Activated T-cell treated with anti-CD3 and anti-CD28 coated beads for 1 hour (primary cell): Measurements from ENCODE around the gene PPP1R1A.

ENCODE experiments used
- DNase-seq: peaks from one replicate; pipeline ENCODE4 v3.0.0-alpha.2; 2020; ENCODE audit warnings: low read depth

The PPP1R1A gene

DNA sequence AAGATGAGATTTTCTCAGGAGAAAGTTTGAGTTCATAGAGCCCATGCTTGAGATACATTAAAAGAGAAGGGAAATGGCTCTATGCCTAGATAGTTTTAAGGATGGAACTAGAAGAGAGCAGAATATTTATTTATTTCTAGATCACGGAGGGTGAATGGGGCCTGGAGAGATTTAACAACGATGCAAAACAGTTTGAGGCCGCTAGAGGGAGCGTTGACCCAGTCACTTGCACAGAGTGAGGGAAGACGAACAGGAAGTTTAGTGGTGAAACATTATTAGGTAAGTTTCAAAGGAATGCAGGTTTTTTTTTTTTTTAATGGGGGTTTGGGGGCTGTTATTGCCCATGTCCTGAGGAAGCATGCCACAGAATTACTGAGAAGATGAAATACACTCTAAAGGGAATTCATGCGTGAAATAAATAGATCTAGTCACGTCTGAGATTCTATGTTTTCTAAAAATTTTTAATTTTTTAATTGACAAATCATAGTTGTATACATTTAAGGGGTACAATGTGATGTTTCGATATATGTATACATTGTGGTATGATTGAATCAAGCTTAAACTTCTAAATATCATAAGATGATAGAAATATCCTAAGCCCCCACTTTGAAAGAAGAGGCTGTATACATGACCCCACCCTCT lies 14.8 kb upstream of the PPP1R1A start:
- peak; percentile 40 for DNase-seq

DNA sequence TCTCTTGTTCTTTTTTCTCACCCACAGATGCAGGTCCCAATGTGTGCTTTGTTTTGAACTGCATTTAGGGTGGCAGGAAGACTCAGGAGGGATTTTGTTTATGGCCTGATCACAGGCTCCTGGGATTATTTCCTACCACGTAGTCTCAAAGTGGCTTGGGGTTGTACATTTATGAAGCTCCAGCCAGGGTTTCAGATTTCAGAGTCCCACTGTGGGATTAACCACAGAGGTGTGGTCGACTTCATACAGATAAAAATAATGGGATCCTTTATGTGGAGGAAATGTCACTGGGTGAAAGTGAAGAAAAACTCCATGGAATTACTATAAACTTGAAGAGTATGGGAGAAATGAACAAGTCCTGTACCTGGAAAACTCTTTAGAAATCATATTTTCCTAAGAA lies 14.2 kb upstream of the PPP1R1A start:
- DNase-seq, result no peak

DNA sequence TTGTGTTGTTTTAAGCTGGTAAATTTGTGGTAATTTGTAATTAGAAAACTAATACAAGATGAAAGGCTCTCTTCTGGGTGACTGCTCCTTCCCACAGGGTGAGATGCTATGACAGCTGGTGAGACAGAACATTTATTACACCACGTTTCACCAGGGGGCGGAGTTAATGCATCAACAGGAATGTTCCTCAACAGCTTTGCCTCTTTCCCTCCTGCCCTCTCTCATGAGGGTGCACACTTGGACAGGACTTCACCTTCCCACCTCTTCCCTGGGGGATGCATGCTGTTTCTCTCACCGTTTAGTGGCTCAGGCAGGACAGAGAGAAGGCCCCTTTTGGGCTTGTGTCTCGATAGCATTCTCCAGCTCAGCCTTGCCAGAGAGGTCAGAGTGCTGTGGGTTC lies 13.4 kb upstream of the PPP1R1A start:
- DNase-seq, result no peak

DNA sequence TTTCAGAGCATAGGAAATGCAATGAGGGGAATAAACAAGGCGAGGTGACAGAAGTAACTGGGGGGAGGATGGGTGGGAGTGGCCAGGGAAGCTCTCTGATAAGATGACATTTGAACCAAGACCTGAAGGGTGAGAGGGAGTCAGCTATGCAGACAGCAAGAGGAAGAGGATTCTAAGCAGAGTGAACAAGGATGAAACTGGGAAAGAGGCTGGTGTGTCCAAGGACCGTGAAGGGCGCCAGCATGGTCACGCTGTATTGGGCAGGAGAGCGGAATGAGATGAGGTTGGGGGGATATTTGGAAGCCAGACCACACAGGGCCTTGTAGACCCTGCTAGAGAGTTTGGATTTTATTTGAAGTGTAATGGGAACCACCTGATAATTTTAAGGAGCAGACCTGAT lies 10.5 kb upstream of the PPP1R1A start:
- no peak for DNase-seq

DNA sequence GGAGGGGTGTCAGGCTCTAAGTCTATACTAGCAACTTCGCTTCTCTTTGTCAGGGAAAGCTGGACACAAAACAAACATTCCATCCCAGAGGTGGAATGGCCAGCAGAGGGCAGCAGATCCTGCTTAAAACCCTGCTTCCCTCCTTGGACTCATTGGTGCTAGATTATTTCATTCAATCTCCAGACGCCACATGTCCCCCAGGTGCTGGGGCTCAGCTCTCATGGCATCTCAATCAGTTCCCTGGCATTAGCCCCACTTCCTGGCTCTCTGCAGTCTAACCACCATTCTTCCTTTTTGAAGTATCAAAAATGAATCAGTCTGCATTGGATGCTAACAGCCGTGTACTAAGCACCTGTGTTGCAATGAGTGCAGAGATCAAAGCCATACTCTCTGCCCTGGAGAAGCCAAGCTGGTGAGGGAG lies 8.1 kb upstream of the PPP1R1A start:
- peak; percentile 42 for DNase-seq

DNA sequence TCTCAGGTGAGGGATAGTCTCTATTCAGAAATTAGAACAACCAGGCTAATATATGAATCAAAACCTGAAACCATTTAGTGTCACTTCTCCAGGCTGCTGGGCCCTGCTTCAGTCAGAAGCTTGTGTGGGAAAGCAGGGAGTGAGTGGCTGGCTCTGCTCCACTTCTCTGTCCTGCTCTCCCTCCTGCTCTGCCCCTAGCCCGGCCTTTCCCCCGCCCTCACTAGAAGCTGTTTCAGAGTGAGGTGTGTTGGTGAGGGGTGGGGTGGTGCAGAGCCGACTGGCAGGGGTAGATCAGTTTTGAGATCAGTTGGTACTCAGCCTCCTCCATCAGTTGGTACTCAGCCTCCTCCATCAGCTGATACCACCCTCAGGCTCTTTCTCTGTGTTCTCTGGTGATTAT lies 7.0 kb upstream of the PPP1R1A start:
- DNase-seq, result no peak

DNA sequence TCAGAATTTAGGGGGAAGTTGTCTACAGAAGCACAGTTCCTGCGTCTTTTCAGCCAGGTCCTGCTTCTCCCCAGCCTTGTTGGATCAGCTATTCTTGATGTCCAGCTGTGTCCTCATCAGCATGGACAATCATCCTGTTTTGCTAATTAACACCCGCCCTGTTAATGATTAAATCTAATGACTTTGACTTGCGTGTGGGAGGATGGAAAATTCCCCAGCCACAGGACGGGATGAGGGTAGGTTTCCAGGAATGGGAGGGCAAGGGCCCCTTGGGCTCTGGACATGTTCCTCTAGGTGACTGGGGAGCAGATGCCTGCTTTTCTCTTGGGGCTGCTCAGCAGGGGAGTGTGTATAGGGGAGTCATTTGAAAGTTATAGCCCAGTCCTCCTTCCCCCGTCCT lies 5.3 kb upstream of the PPP1R1A start:
- no peak for DNase-seq

DNA sequence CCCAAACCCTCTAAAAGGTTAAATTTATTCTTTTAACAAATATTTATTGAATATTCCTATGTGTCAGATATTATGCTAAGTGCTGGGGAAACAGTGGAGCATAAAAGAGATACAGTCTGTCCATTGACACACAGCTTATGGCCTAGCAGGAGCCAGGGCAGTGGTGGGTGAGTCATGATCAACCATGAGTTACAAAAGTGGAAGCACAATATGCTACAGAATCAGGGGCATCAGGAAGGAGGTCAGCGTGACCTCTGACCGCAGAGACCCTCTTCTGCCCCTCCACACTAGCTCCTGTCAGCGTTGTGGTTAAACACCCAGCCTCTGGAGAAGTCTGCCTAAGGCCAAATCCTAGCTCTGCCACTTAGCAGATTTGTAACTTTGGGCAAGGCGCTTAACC lies 4.7 kb upstream of the PPP1R1A start:
- DNase-seq, result no peak

DNA sequence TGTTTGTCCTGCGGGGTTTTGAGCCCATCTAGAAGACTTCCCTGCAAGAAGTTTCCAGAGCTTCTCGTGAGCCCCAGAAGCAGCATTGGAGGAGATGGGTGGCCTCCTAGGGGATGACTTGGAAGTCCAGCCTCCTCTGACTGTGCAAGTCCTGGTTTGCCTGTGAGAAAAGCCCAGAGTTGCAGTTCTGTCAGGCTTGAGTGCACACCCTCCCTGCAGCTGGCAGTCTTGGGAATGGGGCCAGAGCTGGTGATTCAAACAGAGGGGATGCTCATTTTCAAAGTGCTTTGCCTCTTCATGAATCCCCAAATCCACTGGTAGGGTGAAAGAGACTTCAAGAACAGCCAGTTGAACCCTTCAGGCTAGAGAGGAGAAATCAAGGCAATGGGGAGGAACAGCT lies 3.9 kb upstream of the PPP1R1A start:
- no peak for DNase-seq

DNA sequence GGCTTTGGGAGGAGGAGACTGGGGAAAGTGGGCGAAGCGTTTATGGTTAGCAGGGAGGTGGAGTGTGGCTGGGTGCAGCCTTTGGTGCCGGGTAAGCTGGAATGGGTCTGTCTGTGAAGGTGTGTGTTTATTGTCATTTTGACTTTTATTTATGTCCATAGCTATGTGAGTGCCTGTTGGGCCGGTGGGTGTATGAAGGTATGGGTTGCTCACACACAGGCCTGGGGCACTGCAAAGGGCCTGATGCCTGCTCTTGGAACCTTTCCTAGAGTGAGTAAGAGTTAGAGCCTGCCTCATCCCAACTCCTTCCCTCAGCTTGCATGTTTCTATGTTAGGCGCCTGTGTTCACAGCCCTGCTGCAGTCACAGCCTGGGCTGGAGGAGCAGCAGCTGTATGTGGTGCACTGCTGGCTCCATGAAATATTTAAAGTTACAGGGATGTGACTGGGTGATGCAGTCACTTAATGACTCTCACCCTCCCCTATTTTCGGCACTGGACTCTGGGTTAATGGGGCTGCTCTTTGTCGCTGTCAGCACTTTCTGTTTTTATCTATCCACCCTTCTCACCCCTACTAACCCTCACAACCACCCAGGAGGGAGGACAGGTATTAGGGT lies 2.6 kb upstream of the PPP1R1A start:
- no peak for DNase-seq

DNA sequence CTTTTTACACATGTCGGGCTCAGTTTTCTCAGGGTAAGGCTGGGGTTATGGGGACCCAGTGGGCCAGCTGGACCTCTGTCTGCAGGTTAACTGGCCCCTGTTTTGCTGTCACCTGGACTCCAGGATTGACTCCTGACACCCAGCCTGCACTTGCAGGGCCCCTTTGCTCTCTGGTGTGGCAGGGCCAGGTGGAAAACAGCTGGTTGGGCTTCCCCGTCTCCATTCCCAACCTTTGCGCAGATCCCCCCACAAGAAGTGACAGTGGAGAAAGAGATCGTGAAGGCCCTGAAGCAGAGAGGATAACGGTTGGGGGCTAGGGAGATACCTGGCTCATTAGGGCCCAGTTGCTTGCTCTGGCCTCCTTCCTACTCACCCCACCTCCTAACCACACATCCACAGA lies 1.5 kb upstream of the PPP1R1A start:
- no peak for DNase-seq

DNA sequence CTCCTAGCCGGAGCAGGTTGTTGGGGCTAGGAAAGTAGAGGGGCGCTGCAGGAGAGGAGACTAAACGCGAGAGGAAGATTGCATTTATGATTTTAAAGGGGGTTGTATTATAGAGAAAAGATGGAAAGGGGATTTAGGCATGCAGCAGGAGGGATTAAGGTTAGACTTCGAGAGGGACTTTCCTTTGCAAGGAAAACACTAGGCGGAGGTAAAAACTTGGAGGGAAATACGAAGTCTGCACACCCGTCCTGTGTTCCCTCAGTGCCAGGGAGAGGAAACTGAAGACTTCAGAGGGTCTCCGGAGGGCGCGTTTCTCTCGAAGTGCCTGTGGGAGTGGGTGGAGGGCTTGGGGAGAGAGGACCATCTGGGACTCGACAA lies 420 bp upstream of the PPP1R1A start:
- no peak for DNase-seq

DNA sequence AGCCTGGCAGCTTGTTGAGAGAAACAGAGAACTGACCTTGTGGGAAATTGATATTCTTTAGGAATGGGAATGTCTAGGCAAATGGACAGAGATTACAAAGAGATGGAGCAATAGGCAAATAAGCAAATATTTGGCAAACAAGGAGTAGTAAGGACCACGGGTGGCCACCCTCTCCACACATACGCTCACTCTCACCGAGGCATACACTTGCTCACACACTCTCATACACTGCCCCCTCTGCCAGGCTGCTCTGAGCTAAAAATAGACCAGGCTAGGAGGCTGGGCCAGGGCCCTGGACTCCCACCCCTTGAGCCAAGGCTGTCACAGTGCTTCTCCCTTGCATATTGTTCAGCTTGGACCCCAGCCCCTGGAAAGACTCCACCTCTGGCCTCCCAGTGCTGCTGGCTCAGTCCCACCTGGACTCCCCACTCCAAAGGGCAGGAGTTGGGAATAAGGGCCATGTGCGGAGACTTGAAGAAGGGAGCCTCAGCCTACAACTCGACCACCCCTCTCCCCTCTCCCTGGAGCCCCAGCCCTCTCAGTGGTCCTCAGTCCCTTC lies 1.1 kb downstream of the PPP1R1A start:
- DNase-seq, result no peak

DNA sequence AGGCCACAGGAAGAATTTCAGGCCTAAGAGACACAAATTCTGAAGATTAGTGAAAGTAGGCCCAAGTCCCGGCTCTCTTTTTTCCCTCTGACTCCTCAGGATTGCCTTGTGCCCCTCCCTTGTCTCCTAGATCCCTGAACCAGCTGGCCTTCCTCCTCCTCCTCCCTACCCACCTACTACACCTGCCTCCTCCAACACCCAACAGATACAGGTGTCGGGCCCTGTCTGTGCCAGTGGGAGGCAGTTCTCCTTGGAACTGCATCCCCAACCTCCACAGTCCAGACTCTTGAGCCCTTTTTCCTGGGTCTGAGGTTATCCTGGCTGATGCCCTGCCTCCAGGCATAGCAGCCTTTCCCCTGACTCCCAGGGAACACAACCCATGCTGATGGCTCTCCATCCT lies 1.8 kb downstream of the PPP1R1A start:
- no peak for DNase-seq

DNA sequence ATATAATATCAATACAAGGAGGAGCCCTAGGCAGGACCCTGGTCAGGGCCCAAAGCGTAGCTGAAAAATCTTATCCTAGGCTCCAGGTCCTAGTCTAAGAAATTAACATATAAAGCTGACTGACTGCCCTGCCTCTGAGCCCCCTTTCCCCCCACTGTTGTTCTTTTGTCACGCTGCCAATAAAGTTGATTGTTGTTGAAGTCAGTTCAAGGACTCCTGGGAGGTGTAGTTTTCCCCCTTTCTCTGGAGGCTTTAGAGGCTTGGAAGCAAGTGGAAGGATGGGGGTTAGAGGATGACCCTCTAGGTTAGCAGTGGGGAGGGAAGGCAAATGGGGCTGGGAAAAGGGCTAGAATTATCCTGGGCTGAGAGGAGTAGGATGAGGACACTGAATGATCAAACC lies 3.2 kb downstream of the PPP1R1A start:
- no peak for DNase-seq

DNA sequence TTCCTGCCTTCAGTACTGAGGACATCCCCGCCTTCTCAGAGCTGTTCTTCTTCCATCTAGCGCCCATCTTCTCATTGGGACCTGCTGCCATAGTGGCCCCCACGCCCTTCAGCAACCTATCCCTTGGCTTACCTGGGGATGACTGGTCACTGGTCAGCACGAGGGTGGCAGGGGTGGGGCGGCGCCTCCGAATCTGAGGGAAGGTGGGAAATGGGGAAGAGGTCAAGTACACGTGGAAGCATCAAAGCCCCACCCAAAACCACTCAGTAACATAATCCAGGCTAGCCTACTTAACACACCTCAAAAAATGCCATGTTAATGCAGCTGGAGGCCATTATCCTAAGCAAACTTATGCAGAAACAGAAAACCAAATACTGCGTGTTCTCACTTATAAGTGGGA lies 4.3 kb downstream of the PPP1R1A start:
- DNase-seq, result no peak

DNA sequence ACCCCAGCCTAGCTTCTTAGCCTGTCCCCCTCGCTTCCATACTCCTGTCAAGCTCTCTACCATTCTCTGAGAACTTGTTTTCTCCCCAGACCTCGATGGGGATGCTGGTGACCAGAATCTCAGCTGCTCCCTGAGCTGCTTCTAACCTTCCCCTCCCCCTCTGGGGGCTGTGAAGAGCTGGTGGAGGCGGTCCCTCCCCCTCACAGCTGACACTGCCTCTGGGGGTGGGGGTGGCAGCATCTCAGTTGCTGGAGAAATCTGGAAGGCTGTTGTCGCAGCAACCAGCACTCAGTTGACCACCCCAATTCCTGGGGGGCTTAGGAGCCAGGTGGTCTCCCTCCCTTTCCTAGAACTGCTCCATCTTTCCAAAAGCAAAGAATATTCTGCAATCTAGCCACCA lies 4.7 kb downstream of the PPP1R1A start:
- no peak for DNase-seq

DNA sequence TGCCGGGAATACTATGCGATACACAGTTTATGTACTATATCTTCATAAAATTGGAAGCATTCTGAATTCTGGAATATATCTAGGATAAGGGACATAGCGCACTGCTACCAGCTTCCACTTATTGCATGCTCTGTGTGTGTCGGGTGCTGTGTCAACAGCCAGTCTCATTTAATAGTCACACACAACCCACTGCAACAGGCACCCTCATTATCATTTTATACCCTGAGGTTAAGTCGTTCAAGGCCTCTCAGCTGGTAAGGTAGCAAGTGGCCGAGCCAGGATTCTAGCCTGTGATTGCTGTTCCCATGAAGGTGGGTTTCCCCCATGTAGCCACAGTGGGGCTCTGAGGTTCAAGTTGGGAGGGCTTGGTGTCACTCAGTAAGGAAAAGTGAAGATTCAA lies 7.0 kb downstream of the PPP1R1A start:
- DNase-seq, result no peak

DNA sequence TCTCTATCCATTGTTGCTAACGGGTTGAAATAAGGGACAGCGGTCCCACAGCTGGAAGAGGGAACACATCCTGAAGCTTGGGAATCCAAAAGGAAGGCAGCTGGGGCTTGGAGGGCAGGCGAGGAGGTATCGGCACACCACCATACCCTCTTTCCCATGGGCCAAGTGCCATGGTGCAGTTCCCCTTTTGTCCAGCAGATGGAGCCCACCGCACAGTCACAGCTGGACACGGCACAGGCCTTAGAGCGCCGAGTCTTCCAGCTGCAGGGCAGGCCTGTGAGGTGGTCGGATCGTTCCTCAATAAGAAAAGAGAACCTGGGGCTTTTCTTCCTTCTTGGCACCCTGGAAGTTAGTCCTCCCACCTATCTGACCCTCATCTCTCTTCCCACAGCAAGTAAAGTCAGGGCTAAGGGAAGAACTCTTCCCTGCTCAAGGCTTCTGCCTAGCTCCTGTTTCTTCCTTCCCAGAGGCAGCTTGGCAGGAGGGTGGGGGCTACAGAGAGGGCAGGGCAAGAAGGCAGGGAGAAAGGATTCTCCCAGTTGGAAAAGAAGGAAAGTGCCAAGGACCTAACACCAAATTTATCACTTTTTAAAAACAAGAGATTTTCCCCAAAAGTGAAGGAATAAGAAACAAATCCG lies 8.6 kb downstream of the PPP1R1A start:
- DNase-seq, result peak; percentile 79

DNA sequence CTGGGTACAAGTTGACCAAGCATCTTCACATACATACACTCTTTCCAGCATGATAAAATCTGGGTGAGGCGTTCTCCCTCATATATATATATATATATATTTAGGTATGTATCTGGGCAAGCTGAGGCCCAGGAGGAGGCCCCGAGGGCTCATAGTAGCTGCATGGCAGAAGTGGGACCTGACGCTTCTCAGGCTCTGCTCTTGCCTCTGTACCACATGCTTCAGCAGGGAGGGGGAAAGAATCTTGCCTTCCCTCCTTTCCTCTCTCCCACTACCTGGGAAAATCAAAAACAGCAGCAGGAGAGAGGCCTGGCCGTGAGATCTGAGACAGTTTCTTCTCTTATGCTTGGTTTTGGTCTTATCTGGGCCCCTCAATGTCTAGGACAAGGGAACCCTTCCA lies 9.2 kb downstream of the PPP1R1A start:
- DNase-seq, result no peak

DNA sequence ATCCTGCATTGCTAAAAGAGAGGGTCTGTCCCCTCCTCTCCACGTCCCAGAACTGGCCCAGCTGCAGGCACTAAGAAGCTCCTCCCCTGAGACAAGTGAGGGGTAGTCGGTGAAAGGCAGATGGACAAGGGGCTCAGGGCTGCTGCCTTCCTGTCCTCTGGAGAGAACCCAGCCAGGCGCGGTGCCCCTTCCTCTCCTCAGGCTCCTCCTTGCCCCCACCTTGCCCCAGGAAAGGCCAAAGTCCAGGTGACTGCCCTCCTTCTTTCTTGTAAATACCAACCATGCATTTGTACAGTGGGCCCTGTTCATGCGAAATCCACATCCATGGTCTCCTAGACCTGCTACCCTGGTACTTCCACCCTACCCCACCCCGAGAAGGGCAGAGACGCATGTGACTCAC lies 9.7 kb downstream of the PPP1R1A start:
- no peak for DNase-seq

DNA sequence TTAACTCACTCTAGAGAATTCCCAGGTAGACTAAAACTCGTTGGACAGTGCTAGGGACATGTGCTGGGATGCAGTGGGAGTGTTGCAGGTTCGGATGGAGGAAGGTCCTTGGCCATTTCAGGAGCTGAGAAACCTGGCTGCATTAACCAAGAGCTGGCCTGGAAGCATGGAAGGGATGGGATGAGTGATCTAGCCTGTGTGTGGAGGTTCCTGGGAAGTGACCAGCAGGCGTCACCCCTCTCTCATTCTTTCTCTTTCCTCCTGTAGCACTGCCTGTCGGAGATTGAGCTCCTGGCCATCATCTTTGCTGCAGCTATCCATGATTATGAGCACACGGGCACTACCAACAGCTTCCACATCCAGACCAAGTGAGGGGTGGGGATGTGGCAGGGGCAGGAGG lies 15.6 kb downstream of the PPP1R1A start:
- no peak for DNase-seq
